ENCODE measurements around the gene IGFL3. TPM values are rescaled to one million over a fixed set of nuclear protein-coding genes. Genes with fewer than 3 reads are reported as not detected.
"Not testable (repeated sequence)": the region's sequence is repeated elsewhere in the genome, so short reads cannot be mapped to it uniquely, and the experiment has no call there.

IGFL3 gene
- polyA plus RNA-seq, 1 donor (not counting 4 experiments of a cell fraction or from before 2014, with no cell fraction given): 344 TPM

DNA sequence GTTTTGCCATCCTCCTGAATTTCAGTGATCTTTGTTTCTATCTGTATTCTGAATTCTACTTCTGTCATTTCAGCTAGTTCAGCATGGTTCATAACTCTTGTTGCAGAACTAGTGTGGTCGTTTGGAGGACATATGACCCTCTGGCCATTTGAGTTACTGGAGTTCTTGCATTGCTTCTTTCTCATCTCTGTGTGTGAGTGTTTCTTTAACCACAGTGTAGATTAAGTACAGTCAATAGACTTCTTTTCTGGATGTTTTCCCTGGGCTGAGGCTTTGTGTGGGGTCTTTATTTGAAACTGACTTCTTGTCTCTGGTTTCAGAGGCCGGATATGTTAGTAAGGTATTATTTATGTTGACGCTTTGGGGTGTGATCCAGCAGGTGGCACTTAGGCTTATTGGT, 38.2 kb upstream of the IGFL3 start:
- H3K4me1 ChIP-seq (ENCODE audit: control insufficient read depth, extremely low read depth, insufficient read depth, low read length): peaks cover 4% of the 10 kb centered on the region
- H3K9ac ChIP-seq (ENCODE audit: control insufficient read depth, extremely low read depth, insufficient read depth, low read length): no peak overlapping the region
- no peak for FAIRE-seq
- no peaks in the 10 kb centered on the region for H3K9me3 ChIP-seq (ENCODE audit: control insufficient read depth, low read depth, low read length)
- no peak overlapping the region for H3K4me3 ChIP-seq (ENCODE audit: control insufficient read depth in 2 of 3, extremely low read depth in 1 of 3, insufficient read depth in 2 of 3, low read depth in 1 of 3, low read length in 3 of 3)
- dilution Hi-C loops (cut with MboI; ENCODE audit: extremely low pct_ligation_motif_present, low sequenced_read_pairs): no loop called here
- no peaks in the 10 kb centered on the region for H4K20me1 ChIP-seq (ENCODE audit: control insufficient read depth, extremely low read depth, insufficient read depth, low read length)
- no peaks in the 10 kb centered on the region for H3K9me1 ChIP-seq (ENCODE audit: control insufficient read depth, extremely low read depth, insufficient read depth, low read length)
- H3K27ac ChIP-seq (ENCODE audit: control insufficient read depth, insufficient read depth, low read length): no peak overlapping the region
- no peak overlapping the region for H2AFZ ChIP-seq (ENCODE audit: control insufficient read depth, low read length)
- DNase-seq (ENCODE audit: low read depth, low spot score): no peak
- H3K79me2 ChIP-seq (ENCODE audit: control insufficient read depth, insufficient read depth, low read length): no peaks in the 10 kb centered on the region
- peaks cover 0 to 9% of the 10 kb centered on the region in 2 experiments for H3K36me3 ChIP-seq (ENCODE audit: control insufficient read depth in 2 of 2, extremely low read depth in 1 of 2, insufficient read depth in 2 of 2, low read length in 2 of 2)
- no peaks in the 10 kb centered on the region for H3K27me3 ChIP-seq (ENCODE audit: control insufficient read depth, extremely low read depth, insufficient read depth, low read length)
- H3K4me2 ChIP-seq (ENCODE audit: control insufficient read depth, extremely low read depth, insufficient read depth, low read depth, low read length): no peak overlapping the region
- TF ChIP-seq EZH2 (IDR thresholded peaks at IDR 0.05; ENCODE audit: low read length) (no peak), CTCF (optimal IDR thresholded peaks at IDR 0.05 in 1 of 3, IDR thresholded peaks at IDR 0.05 in 1 of 3, conservative IDR thresholded peaks at IDR 0.05 in 1 of 3; ENCODE audit: extremely low read depth in 1 of 3, insufficient read depth in 2 of 3, low read length in 3 of 3) (no peak)

DNA sequence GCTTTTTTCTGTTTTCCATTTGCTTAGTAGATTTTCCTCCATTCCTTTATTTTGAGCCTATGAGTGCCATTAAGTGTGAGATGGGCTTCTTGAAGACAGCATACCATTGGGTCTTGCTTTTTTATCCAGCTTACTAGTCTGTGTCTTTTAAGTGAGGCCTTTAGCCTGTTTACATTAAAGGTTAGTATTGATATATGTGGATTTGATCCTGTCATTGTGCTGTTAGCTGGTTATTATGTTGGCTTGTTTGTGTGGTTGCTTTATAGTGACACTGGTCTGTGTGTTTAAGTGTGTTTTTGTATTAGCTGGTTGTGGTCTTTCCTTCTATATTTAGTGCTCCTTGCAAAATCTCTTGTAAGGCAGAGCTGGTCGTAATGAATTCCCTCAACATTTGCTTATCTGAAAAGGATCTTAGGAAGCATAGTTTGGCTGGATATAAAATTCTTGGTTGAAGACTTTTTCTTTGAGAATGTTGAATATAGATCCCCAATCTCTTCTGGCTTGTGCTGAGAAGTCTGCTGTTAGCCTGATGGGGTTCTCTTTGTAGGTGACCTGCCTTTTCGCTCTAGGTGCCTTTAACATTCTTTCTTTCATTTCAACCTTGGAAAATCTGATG, 37.3 kb upstream of the IGFL3 start:
- H3K9me1 ChIP-seq (ENCODE audit: control insufficient read depth, extremely low read depth, insufficient read depth, low read length); H3K4me1 ChIP-seq (ENCODE audit: control insufficient read depth, extremely low read depth, insufficient read depth, low read length); H3K9me3 ChIP-seq (ENCODE audit: control insufficient read depth, low read depth, low read length); H2AFZ ChIP-seq (ENCODE audit: control insufficient read depth, low read length); H3K27me3 ChIP-seq (ENCODE audit: control insufficient read depth, extremely low read depth, insufficient read depth, low read length); H3K36me3 ChIP-seq (ENCODE audit: control insufficient read depth in 2 of 2, extremely low read depth in 1 of 2, insufficient read depth in 2 of 2, low read length in 2 of 2); H3K79me2 ChIP-seq (ENCODE audit: control insufficient read depth, insufficient read depth, low read length); H4K20me1 ChIP-seq (ENCODE audit: control insufficient read depth, extremely low read depth, insufficient read depth, low read length); H3K4me2 ChIP-seq (ENCODE audit: control insufficient read depth, extremely low read depth, insufficient read depth, low read depth, low read length); H3K4me3 ChIP-seq (ENCODE audit: control insufficient read depth in 2 of 3, extremely low read depth in 1 of 3, insufficient read depth in 2 of 3, low read depth in 1 of 3, low read length in 3 of 3); DNase-seq (ENCODE audit: low read depth, low spot score); dilution Hi-C loops (cut with MboI; ENCODE audit: extremely low pct_ligation_motif_present, low sequenced_read_pairs); H3K9ac ChIP-seq (ENCODE audit: control insufficient read depth, extremely low read depth, insufficient read depth, low read length); H3K27ac ChIP-seq (ENCODE audit: control insufficient read depth, insufficient read depth, low read length): not testable (repeated sequence)
- peak; percentile 56 for FAIRE-seq

DNA sequence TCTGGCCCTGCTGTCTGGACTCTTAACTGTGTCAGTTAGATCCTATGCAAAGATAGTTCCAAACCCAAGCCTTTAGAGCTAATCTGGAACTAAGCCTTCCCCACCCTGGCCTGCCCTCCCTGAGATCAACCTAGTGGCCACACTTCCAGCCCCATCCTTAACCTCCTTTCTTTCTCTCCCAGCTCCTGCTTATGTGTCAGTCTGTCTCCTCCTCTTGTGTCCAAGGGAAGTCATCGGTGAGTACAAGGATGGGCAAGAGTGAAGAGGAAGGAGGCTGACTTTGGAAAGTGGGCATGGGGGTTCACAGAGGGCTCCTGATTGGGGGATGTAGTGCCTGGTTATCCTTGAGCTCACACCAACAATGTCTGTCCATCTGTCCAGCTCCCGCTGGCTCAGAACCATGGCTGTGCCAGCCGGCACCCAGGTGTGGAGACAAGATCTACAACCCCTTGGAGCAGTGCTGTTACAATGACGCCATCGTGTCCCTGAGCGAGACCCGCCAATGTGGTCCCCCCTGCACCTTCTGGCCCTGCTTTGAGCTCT, 35.8 kb upstream of the IGFL3 start:
- DNase-seq (ENCODE audit: low read depth, low spot score): no peak
- H3K4me1 ChIP-seq (ENCODE audit: control insufficient read depth, extremely low read depth, insufficient read depth, low read length): peaks cover 4% of the 10 kb centered on the region
- H2AFZ ChIP-seq (ENCODE audit: control insufficient read depth, low read length): no peak overlapping the region
- H3K9me3 ChIP-seq (ENCODE audit: control insufficient read depth, low read depth, low read length): no peaks in the 10 kb centered on the region
- H4K20me1 ChIP-seq (ENCODE audit: control insufficient read depth, extremely low read depth, insufficient read depth, low read length): no peaks in the 10 kb centered on the region
- H3K4me2 ChIP-seq (ENCODE audit: control insufficient read depth, extremely low read depth, insufficient read depth, low read depth, low read length): no peak overlapping the region
- H3K9ac ChIP-seq (ENCODE audit: control insufficient read depth, extremely low read depth, insufficient read depth, low read length): no peak overlapping the region
- no peaks in the 10 kb centered on the region for H3K9me1 ChIP-seq (ENCODE audit: control insufficient read depth, extremely low read depth, insufficient read depth, low read length)
- H3K36me3 ChIP-seq (ENCODE audit: control insufficient read depth in 2 of 2, extremely low read depth in 1 of 2, insufficient read depth in 2 of 2, low read length in 2 of 2): peaks cover 0 to 5% of the 10 kb centered on the region in 2 experiments
- H3K4me3 ChIP-seq (ENCODE audit: control insufficient read depth in 2 of 3, extremely low read depth in 1 of 3, insufficient read depth in 2 of 3, low read depth in 1 of 3, low read length in 3 of 3): no peak overlapping the region
- H3K27me3 ChIP-seq (ENCODE audit: control insufficient read depth, extremely low read depth, insufficient read depth, low read length): no peaks in the 10 kb centered on the region
- H3K79me2 ChIP-seq (ENCODE audit: control insufficient read depth, insufficient read depth, low read length): no peaks in the 10 kb centered on the region
- FAIRE-seq: no peak
- TF ChIP-seq CTCF (optimal IDR thresholded peaks at IDR 0.05 in 1 of 3, IDR thresholded peaks at IDR 0.05 in 1 of 3, conservative IDR thresholded peaks at IDR 0.05 in 1 of 3; ENCODE audit: extremely low read depth in 1 of 3, insufficient read depth in 2 of 3, low read length in 3 of 3) (no peak), EZH2 (IDR thresholded peaks at IDR 0.05; ENCODE audit: low read length) (no peak)
- dilution Hi-C loops (cut with MboI; ENCODE audit: extremely low pct_ligation_motif_present, low sequenced_read_pairs): no loop called here
- H3K27ac ChIP-seq (ENCODE audit: control insufficient read depth, insufficient read depth, low read length): no peak overlapping the region

Data from keratinocyte (primary cell).